ENCODE measurements around the gene SOX21. TPM values are rescaled to one million over a fixed set of nuclear protein-coding genes. Genes with fewer than 3 reads are reported as not detected.

SOX21 gene
- total and polyA plus RNA-seq, 2 experiments from 2014 or later = 1.7 to 3.5 TPM

DNA sequence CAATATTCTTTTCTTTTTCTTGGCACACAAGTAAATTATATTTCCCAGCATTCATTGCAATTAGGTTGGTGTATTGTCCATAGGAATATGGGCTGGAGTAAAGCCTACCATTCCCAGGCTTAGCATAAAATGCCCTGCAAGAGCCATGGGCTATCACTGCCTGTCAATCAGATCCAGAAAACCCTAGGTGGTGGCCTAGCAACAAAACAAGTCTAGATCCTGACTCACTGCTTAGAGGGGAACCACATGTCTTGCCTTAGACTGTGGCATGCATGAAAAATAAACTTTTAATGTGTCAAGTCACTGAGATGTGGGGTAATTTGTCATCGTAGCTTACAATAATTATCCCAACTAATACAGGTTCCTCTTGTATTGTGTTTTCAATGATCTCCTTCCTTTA lies 16.2 kb downstream of the SOX21 start (continued):
- TF ChIP-seq, protein P1, sequence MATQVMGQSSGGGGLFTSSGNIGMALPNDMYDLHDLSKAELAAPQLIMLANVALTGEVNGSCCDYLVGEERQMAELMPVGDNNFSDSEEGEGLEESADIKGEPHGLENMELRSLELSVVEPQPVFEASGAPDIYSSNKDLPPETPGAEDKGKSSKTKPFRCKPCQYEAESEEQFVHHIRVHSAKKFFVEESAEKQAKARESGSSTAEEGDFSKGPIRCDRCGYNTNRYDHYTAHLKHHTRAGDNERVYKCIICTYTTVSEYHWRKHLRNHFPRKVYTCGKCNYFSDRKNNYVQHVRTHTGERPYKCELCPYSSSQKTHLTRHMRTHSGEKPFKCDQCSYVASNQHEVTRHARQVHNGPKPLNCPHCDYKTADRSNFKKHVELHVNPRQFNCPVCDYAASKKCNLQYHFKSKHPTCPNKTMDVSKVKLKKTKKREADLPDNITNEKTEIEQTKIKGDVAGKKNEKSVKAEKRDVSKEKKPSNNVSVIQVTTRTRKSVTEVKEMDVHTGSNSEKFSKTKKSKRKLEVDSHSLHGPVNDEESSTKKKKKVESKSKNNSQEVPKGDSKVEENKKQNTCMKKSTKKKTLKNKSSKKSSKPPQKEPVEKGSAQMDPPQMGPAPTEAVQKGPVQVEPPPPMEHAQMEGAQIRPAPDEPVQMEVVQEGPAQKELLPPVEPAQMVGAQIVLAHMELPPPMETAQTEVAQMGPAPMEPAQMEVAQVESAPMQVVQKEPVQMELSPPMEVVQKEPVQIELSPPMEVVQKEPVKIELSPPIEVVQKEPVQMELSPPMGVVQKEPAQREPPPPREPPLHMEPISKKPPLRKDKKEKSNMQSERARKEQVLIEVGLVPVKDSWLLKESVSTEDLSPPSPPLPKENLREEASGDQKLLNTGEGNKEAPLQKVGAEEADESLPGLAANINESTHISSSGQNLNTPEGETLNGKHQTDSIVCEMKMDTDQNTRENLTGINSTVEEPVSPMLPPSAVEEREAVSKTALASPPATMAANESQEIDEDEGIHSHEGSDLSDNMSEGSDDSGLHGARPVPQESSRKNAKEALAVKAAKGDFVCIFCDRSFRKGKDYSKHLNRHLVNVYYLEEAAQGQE (IDR thresholded peaks at IDR 0.05; ENCODE audit: unreplicated experiment) = no peak
- no peak for TF ChIP-seq JUNB (IDR thresholded peaks at IDR 0.05; ENCODE audit: unreplicated experiment)
- no peak for TF ChIP-seq EZH2phosphoT487 (IDR thresholded peaks at IDR 0.05; ENCODE audit: unreplicated experiment)
- TF ChIP-seq, protein P2, sequence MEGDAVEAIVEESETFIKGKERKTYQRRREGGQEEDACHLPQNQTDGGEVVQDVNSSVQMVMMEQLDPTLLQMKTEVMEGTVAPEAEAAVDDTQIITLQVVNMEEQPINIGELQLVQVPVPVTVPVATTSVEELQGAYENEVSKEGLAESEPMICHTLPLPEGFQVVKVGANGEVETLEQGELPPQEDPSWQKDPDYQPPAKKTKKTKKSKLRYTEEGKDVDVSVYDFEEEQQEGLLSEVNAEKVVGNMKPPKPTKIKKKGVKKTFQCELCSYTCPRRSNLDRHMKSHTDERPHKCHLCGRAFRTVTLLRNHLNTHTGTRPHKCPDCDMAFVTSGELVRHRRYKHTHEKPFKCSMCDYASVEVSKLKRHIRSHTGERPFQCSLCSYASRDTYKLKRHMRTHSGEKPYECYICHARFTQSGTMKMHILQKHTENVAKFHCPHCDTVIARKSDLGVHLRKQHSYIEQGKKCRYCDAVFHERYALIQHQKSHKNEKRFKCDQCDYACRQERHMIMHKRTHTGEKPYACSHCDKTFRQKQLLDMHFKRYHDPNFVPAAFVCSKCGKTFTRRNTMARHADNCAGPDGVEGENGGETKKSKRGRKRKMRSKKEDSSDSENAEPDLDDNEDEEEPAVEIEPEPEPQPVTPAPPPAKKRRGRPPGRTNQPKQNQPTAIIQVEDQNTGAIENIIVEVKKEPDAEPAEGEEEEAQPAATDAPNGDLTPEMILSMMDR (conservative IDR thresholded peaks at IDR 0.05; ENCODE audit: low read depth in 2 of 2) = no peak
- TF ChIP-seq ZNF114 (CRISPR knock-in tag; IDR thresholded peaks at IDR 0.05) = no peak
- TF ChIP-seq CREB1 (CRISPR knock-in tag; IDR thresholded peaks at IDR 0.05; ENCODE audit: low read depth) = no peak

DNA sequence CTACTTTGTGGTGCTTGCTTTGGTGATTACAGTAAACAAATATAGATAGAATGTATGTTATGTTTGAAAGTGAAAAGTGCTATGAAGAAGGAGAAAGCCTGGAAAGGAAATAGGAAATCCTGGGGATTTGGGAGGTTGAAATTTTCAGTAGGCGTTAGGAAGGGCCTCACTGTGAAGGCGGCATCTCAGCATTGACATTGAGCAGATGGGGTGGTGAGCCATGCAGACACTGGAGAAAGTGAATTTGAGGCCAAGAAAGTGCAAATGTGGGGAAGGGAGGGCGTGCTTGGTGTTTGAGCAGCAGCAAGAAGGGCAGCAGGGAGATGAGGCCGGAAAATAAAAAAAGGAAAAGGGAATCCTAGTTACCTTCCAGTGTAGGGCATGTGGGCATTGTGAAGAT lies 20.3 kb downstream of the SOX21 start:
- Histone ChIP-seq H4K20me1 (replicated peaks; ENCODE audit: insufficient read depth) (no peaks in the 10 kb centered on the region), H3K4me1 (ENCODE audit: insufficient read depth) (no peaks in the 10 kb centered on the region), H3K79me2 (replicated peaks; ENCODE audit: insufficient read depth) (no peaks in the 10 kb centered on the region), H3K36me3 (ENCODE audit: insufficient read depth) (no peaks in the 10 kb centered on the region), H3K9me2 (ENCODE audit: insufficient read depth) (no peaks in the 10 kb centered on the region), H3K4me2 (no peak overlapping the region), H3K27me3 (ENCODE audit: insufficient read depth) (no peaks in the 10 kb centered on the region), H3K4me3 (no peak overlapping the region), H2AFZ (no peak overlapping the region), H3F3A (replicated peaks; ENCODE audit: low read depth) (no peaks in the 10 kb centered on the region), H3K27ac (ENCODE audit: low read depth) (no peak overlapping the region)
- peaks cover 3% of the 10 kb centered on the region; the same call in 1 of the 3 replicates for H3K4me1 Mint-ChIP-seq
- no peak for DNase-seq (ENCODE audit: low spot score)
- no peak overlapping the region for H3K27ac Mint-ChIP-seq
- no peak overlapping the region for H3K4me3 Mint-ChIP-seq
- no peaks in the 10 kb centered on the region for H3K9me3 Mint-ChIP-seq
- no peaks in the 10 kb centered on the region for H3K36me3 Mint-ChIP-seq (ENCODE audit: low read depth)
- no peak for ATAC-seq
- H3K27me3 Mint-ChIP-seq (ENCODE audit: insufficient read depth, low read depth, poor library complexity) = peaks cover 8% of the 10 kb centered on the region
- TF ChIP-seq, protein P2 (conservative IDR thresholded peaks at IDR 0.05; ENCODE audit: low read depth in 2 of 2) = no peak
- no peak for TF ChIP-seq STAT1 (IDR thresholded peaks at IDR 0.05; ENCODE audit: unreplicated experiment)
- TF ChIP-seq NANOG (IDR thresholded peaks at IDR 0.05; ENCODE audit: borderline replicate concordance) = no peak
- TF ChIP-seq ZNF114 (CRISPR knock-in tag; IDR thresholded peaks at IDR 0.05) = no peak
- TF ChIP-seq ZNF331 (CRISPR knock-in tag; IDR thresholded peaks at IDR 0.05; ENCODE audit: low read depth) = no peak
- TF ChIP-seq POLR2AphosphoS5 (IDR thresholded peaks at IDR 0.05; ENCODE audit: low read depth) = no peak
- TF ChIP-seq, protein P3, sequence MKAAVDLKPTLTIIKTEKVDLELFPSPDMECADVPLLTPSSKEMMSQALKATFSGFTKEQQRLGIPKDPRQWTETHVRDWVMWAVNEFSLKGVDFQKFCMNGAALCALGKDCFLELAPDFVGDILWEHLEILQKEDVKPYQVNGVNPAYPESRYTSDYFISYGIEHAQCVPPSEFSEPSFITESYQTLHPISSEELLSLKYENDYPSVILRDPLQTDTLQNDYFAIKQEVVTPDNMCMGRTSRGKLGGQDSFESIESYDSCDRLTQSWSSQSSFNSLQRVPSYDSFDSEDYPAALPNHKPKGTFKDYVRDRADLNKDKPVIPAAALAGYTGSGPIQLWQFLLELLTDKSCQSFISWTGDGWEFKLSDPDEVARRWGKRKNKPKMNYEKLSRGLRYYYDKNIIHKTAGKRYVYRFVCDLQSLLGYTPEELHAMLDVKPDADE (IDR thresholded peaks at IDR 0.05) = no peak
- TF ChIP-seq EZH2phosphoT487 (IDR thresholded peaks at IDR 0.05; ENCODE audit: unreplicated experiment) = no peak
- no peak for TF ChIP-seq JUNB (IDR thresholded peaks at IDR 0.05; ENCODE audit: unreplicated experiment)
- no peak for TF ChIP-seq EZH2 (IDR thresholded peaks at IDR 0.05; ENCODE audit: low read depth, unreplicated experiment)
- TF ChIP-seq CREB1 (CRISPR knock-in tag; IDR thresholded peaks at IDR 0.05; ENCODE audit: low read depth) = no peak

All from GM23338 (cell line).